SW480 (cell line): ENCODE results near the gene TMEM178A.
"Not testable (repeated sequence)": the region's sequence is repeated elsewhere in the genome, so short reads cannot be mapped to it uniquely, and the experiment has no call there.

ENCODE experiments used
- DNase-seq: peaks from one replicate; pipeline ENCODE4 v3.0.0-alpha.2; 2016; ENCODE audit warnings: low spot score

The TMEM178A gene

DNA sequence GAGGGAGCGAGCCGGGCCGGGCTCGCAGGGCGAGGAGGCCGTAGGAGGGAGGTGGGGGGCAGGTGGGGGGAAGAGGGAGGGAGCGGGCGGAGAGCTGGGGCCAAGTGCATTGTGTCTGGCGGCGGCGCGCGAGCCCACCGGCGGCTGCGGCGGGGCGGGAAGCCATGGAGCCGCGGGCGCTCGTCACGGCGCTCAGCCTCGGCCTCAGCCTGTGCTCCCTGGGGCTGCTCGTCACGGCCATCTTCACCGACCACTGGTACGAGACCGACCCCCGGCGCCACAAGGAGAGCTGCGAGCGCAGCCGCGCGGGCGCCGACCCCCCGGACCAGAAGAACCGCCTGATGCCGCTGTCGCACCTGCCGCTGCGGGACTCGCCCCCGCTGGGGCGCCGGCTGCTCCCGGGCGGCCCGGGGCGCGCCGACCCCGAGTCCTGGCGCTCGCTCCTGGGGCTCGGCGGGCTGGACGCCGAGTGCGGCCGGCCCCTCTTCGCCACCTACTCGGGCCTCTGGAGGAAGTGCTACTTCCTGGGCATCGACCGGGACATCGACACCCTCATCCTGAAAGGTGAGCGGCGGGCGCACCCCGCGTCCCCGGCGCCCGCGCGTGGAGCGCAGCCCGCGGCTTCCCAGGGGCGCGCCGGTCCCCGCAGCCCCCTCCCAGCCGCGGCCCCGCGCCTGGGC, at the start of gene TMEM178A:
TSS of gene TMEM178A (plus strand) at position 107 of the 680 bp plus-strand sequence. CDS start at position 165, 58 bp downstream.
- no peak for DNase-seq

DNA sequence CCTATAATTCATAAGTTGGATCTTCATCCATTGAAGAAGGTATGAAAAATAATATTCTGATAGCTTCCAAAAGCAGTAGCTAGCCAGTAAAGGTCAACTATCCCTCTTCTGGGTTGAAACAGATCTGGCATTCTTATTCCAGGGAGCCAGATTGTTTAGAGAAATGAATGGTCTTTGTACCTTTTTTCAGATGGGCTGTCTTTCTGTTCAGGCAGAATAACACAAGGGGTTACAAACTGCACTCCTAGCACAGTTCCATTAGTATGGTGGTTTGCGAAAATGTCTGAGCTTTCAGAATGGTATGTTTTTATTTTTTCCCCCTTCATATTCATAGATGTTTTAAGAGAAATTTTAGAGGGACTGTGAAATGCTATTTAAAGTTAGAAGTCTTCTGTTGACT, 47.5 kb upstream of the TMEM178A start:
- DNase-seq, result no peak

DNA sequence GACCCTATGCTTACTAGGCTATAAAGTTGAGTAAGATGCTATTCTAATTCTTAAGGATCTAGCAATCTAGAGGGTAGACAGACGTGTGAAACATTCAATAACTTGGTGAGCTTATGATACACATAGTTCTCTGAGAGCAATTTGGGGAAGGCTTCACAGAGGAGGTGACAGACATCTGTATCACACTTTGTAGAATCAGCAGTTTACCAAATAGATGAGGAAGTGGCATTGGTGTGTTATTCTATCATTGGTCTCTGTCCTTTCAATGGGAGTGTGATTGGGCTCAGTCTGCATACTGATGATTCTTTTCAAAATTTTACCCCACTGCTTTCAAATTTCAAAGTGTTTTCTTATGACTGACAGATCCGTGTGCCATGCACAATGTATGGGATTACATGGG, 47.0 kb upstream of the TMEM178A start:
- DNase-seq, result no peak

GRCh38 chr2:39620067-39620466, 45.6 kb upstream of the TMEM178A start:
- no peak for DNase-seq

DNA sequence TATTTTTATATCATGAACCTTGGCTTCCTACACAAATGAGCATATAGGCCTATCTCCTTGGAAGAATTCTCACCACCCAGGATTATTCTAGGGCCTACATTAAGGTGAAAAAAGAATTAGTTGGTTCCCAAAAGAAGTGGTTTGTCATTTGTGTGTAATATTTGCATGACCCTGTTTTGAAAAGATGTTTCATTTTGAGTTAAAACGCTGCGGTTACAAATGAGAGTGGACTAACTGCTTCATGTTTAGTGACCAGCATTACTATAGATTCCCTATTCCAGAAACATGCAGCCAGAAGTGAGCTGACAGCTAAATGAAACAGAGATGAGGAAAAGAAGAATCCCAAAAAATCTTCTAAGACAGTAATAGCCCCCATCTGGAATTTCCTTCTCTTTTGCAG, 44.1 kb upstream of the TMEM178A start:
- DNase-seq, result no peak

DNA sequence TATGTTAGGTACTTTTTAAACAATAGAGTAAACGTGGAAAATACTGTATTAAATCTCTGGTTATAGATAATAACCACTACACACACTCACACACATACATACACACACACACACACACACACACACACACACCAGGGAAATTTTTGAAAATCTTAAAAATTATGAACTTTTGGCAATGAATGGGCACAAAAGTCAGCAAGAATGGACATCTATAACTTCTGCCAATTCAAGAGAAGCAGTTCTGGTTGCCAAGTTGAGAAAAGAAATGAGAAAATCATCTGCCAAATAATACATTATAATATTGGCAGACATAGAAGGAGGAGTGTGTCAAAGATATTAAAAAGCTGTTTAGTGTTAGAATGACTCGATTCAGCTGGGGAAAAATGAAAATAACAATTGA, 42.9 kb upstream of the TMEM178A start:
- DNase-seq, result no peak

- no peak for DNase-seq
Observed at GRCh38 chr2:39623917-39624316, 41.8 kb upstream of the TMEM178A start.

GRCh38 chr2:39625193-39625926, 40.4 kb upstream of the TMEM178A start:
- DNase-seq, result no peak

- no peak for DNase-seq
Observed at GRCh38 chr2:39625927-39626270, 39.8 kb upstream of the TMEM178A start.

- not testable (repeated sequence) for DNase-seq
Observed at GRCh38 chr2:39628346-39628745, 37.4 kb upstream of the TMEM178A start.

DNA sequence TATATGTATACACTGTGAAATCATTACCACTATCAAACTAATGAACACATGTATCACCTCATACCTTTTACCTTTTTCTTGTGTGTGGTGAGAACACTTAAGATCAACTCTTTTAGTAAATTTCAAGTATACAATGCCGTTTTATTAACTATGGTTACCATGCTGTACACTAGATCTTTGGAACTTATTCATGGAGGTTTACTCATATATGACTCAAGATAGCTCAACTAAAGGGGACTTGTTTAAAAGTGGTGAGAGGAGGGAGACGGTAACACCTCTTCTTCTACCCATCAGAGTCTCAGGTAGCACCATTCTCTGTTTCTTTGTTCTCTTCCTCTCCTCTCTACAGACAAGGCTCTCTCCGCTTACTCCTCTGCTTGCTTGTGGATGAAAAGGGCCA, 36.1 kb upstream of the TMEM178A start:
- no peak for DNase-seq

DNA sequence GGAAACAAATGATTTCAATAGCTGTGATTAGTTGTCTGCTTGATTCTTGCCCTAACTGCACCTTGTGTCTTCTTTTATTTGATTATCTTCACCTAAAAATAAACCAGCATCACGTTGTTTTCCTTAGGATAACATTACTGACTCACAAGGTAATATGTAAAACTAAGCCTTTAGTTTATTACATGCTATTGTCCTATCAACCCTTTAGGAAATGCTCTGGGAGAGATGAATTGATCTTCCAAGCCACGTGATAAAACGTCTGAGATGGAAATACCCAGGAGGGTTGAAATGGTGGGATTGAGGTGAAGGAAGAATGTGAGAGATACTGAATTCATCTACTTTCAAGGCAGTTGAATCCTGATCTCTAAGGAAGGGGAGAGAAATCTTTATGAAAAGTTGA, 34.5 kb upstream of the TMEM178A start:
- DNase-seq, result no peak

GRCh38 chr2:39631718-39632117, 34.0 kb upstream of the TMEM178A start:
- DNase-seq, result no peak

DNA sequence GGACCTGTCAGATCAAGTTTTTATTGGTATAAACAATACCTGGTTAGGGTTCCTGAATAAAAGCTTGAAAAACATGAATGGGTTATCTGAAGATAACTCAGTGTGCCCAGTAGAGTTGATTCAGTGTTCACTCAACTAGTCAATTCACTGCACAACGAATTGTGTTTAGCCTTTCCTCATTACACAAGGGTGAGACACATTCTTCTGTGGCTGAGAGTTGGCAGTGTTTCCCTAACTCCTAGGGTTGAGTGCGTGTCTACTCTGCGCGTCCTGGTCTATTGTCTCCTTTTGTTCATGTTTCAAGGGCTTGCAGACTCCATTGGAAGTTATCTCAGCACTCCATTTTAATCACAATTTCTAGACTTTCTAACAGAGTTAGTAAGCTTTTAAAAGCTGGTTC, 32.8 kb upstream of the TMEM178A start:
- DNase-seq, result no peak

- DNase-seq, result no peak
Observed at GRCh38 chr2:39636306-39636705, 29.4 kb upstream of the TMEM178A start.

DNA sequence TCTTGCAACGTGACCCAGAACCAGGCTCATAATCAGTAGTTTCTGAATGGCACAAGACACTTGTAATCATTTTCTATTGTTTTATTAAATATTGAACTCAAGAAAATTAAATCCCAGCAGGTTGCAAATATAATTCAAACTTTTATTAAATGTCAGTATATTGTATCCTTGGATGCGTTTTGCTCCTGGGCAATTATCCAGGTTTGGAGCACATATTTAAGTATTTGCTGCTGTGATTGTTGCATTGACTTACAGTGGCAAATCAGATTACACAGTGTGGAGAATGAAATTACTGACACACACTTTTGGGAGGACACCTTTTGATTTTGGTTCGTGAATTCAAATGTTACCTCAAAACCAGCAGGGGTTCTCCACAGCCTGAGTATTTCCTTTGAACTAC, 27.1 kb upstream of the TMEM178A start:
- DNase-seq, result no peak

DNA sequence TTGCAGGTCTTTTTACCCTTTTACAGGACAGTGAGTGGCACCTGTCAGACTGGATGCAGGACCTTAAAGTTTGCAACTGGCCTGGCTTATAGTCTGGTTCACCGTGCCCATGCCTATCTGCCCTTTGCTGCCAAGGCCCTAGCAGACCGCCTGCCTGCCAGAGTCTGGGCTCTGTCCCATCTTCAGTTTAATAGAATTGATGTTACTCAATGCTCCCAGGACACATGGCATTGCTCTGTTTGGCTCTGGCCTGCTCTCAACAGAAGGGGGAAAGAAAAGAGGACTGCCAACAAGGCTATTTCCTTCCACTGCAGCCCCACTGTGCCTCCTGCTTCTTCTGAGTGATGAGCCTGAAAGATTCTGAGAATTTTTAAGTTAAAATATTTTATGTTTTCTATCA, 25.6 kb upstream of the TMEM178A start:
- DNase-seq, result no peak

DNA sequence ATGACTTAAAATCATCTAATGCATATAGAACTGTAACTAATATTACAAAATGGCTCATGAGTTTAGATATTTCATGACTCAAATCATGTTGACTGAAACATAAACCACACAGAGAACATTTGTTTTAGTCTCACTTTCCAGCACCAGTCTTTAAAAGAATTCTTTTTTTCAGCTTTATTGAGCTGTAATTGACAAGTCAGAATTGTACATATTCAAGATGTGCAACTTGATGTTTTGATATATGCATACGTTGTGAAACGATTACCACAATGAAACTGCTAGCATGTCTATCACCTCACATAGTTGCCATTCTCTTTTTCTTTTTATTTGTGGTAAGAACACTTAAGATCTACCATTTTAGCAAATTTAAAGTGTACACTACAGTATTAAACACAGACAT, 25.0 kb upstream of the TMEM178A start:
- no peak for DNase-seq

DNA sequence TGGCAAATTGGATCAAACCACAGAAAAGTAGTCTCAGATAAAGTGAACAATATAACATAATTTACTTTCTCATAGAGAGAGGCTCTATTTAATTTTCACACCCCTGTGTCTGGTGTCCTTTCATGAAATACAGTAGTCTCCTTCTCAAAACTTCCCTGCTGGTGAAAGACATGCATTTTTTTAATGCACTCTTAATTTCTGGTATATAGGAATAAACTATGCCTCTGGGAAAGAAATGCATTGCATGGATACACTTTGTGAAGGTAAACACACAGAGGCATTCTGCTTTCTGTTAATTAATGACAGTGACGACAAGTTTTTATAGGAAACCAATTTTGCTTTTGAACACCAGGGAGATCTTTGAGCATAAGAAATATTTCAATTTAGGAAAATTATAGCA, 24.1 kb upstream of the TMEM178A start:
- no peak for DNase-seq

- DNase-seq, result peak; percentile 91
Observed at GRCh38 chr2:39642051-39642718, 23.5 kb upstream of the TMEM178A start.

GRCh38 chr2:39645826-39646225, 19.9 kb upstream of the TMEM178A start:
- no peak for DNase-seq

- no peak for DNase-seq
Observed at GRCh38 chr2:39646267-39646666, 19.4 kb upstream of the TMEM178A start.

DNA sequence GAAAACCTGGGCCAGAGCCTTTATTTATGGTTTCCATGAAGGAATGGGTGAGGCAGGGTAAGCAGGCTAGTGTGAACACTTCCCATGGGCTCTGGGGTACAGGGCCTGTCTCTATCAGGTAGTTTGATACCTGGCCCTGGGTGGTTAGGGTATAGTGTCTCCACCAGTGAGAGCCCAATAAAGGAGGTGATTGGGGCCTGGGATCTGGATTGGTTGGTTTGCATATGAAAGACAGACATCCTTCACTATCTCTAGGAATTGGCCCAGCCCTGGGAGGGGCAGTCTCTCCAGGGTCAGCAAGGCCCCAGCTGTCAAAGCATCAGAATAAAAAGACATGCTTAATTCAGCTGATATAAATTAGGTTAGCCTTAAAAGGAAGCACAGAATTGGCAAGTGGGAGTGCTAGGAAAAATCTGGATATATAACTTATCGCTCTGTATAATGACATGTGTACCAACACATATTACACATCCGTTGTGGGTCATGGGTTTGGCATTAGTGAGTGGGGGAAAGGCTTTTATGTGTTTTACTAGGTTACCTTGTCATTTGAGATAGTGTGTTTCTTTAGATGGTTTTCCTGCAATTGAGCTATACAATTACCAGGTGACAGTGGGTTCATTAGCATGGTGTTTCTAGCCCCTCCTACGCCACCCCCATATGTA, 18.5 kb upstream of the TMEM178A start:
- DNase-seq, result no peak
